ENCODE measurements around the gene DLK2. TPM values are rescaled to one million over a fixed set of nuclear protein-coding genes. Genes with fewer than 3 reads are reported as not detected.
A peak's percentile ranks its signal among the peaks of the same experiment; 100 is the strongest.

DLK2 gene
- total RNA-seq, 1 experiment from 2014 or later = 1.6 TPM

- ChIA-PET CTCF (interaction anchor here (0.6 to 3.1 kb wide), 6 partner anchors 12 to 158 kb away, joined by 3 to 24 read pairs (median 6); no protein-coding TSS in a partner anchor), POLR2A (interaction anchor here (1.3 kb wide), 1 partner anchor 14 kb away, joined by 5 read pairs; no protein-coding TSS in a partner anchor), RAD21 (ENCODE audit: low non-redundant PET in 1 of 2, low total read pairs in 2 of 2, uncharacterized antibody in 2 of 2, unreplicated experiment in 2 of 2) (no interaction called here)
- Histone ChIP-seq H4K20me1 (ENCODE audit: insufficient read depth) (no peaks in the 10 kb centered on the region), H3K79me2 (ENCODE audit: insufficient read depth, low read length) (peaks cover 49% of the 10 kb centered on the region), H3K9me2 (ENCODE audit: insufficient read depth) (no peaks in the 10 kb centered on the region), H3K27ac (ENCODE audit: low read depth, low read length) (no peak overlapping the region), H2AFZ (ENCODE audit: low read depth, low read length, poor library complexity, severe bottlenecking) (no peak overlapping the region), H3K4me1 (ENCODE audit: control insufficient read depth in 1 of 2, insufficient read depth in 2 of 2, low read length in 2 of 2) (peaks cover 27 to 50% of the 10 kb centered on the region in 2 experiments), H3K9me3 (ENCODE audit: control insufficient read depth in 1 of 2, insufficient read depth in 1 of 2, low read depth in 1 of 2, low read length in 2 of 2) (no peaks in the 10 kb centered on the region), H3K4me3 (replicated peaks in 1 of 2; ENCODE audit: low read depth in 1 of 2, low read length in 2 of 2) (no peak overlapping the region), H3K36me3 (ENCODE audit: control insufficient read depth in 1 of 2, insufficient read depth in 2 of 2, low read length in 2 of 2) (peaks cover under 1 to 17% of the 10 kb centered on the region in 2 experiments; a peak in 3 of 4 replicates), H3K27me3 (ENCODE audit: insufficient read depth, low read length) (no peaks in the 10 kb centered on the region), H3K4me2 (ENCODE audit: low read length) (no peak overlapping the region), H3K9ac (ENCODE audit: low read length) (peak overlapping the region; percentile 11; the same call in 1 of the 2 replicates)
- TF ChIP-seq YY1 (IDR thresholded peaks at IDR 0.05; ENCODE audit: extremely low read depth, insufficient replicate concordance, low read depth, low read length) (no peak), RAD21 (IDR thresholded peaks at IDR 0.05; ENCODE audit: low read depth) (no peak), SRF (IDR thresholded peaks at IDR 0.05; ENCODE audit: low read depth) (no peak), POLR2AphosphoS5 (IDR thresholded peaks at IDR 0.05; ENCODE audit: low read depth, low read length) (no peak), EZH2 (IDR thresholded peaks at IDR 0.05) (no peak), SIN3A (IDR thresholded peaks at IDR 0.05; ENCODE audit: low read depth) (no peak), ZNF274 (IDR thresholded peaks at IDR 0.05; ENCODE audit: low read depth, low read length) (no peak), CBX3 (IDR thresholded peaks at IDR 0.05; ENCODE audit: low read depth) (no peak), ZBTB33 (IDR thresholded peaks at IDR 0.05; ENCODE audit: extremely low read depth, insufficient replicate concordance, low read length) (no peak)
- intact Hi-C loops (cut with micrococcal nuclease) = no loop called here
- no TSS peak for BruUV-seq (replicated peaks)
- DNase-seq (ENCODE audit: low read depth, low spot score) (no peak), ATAC-seq (no peak)
These were observed 38.5 kb upstream of the DLK2 start for GRCh38 chr6:43493833-43494232.

All from HCT116 (cell line).